Panc1 (cell line): ENCODE results near the gene PHF23.

Experiments used
- CTCF ChIP-seq: fragments of 450-650 bp; IDR thresholded peaks from 2 replicates; pipeline ENCODE4 v1.5.1; 2017; ENCODE audit warnings: mild to moderate bottlenecking
- POLR2AphosphoS5 ChIP-seq: IDR thresholded peaks from 2 replicates; pipeline ENCODE4 v1.6.1; 2012; ENCODE audit warnings: mild to moderate bottlenecking, low read depth, low read length, moderate library complexity
- REST ChIP-seq, 2 experiments: IDR thresholded peaks; 2 replicates each; pipeline ENCODE4 v1.6.1; 2011 to 2012; ENCODE audit warnings: low read depth in 2 of 2, control low read depth in 1 of 2, low read length in 1 of 2, mild to moderate bottlenecking in 1 of 2, moderate library complexity in 1 of 2; ENCODE audit not compliant: insufficient read depth in 1 of 2
- SIN3A ChIP-seq: IDR thresholded peaks from 2 replicates; pipeline ENCODE4 v1.6.1; 2012; ENCODE audit warnings: low read depth, mild to moderate bottlenecking, low read length, moderate library complexity, borderline replicate concordance; ENCODE audit not compliant: insufficient read depth

GRCh38 chr17:7260651-7261378, 21.6 kb upstream of the PHF23 start:
- TF ChIP-seq CTCF = no peak
- TF ChIP-seq POLR2AphosphoS5 = no peak
- no peak for TF ChIP-seq SIN3A
- TF ChIP-seq REST (IDR thresholded peaks at IDR 0.05; ENCODE audit: insufficient read depth in 1 of 2, low read depth in 2 of 2, low read length in 1 of 2) = no peak
